ENCODE data around the gene RUFY4. TPM values are rescaled to one million over a fixed set of nuclear protein-coding genes. Genes with fewer than 3 reads are reported as not detected.
"Not testable (repeated sequence)": the region's sequence is repeated elsewhere in the genome, so short reads cannot be mapped to it uniquely, and the experiment has no call there.

Gene RUFY4
- total RNA-seq, 1 donor from 2014 or later = not detected

GRCh38 chr2:218079943-218080913 lies 11.2 kb downstream of the RUFY4 start:
- DNase-seq (ENCODE audit: low spot score in 2 of 2) (no peak), FAIRE-seq (no peak)

DNA sequence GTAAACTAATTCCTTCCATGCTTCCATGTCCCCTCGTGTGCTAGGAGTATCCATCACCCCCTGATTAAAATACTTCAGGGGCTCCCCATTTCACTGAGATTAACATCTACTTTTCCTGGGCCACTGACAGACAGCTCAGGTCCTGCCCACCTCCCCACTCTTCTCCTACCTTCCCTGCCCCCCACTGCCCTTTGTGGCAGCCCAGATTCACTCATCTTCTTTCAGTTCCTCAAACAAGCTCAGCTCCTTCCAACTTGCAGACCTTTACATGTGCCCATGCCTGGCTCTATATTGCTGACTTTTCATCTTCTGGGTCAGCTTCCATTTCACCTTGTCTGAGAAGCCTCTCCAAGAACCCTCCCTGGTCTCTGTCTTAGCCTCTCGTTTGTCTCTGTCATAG lies 12.0 kb downstream of the RUFY4 start:
- no peak for DNase-seq (ENCODE audit: low spot score in 2 of 2)
- FAIRE-seq = no peak

DNA sequence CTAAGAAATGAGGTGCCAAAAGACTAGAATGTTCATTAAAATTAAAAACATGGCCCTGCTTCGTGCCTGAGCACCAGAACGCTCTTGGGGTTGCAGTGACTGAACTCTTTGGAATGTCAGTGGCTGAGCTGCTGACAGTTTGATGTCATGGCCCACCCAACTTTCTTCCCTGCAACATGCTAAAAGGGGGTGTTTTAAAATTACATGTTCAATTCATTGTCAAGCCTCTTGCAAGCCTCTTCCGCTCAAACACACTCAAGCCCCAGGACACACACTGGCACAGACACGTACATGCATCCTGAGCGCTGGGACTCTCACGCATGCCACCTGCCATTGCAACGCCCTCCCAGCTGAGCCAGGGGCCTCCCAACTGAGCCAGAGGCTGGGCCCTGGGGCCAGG lies 12.6 kb downstream of the RUFY4 start:
- no peak for DNase-seq (ENCODE audit: low spot score in 2 of 2)
- no peak for FAIRE-seq

GRCh38 chr2:218082586-218083351 lies 13.7 kb downstream of the RUFY4 start:
- DNase-seq (ENCODE audit: low spot score in 2 of 2) = no peak
- FAIRE-seq = no peak

DNA sequence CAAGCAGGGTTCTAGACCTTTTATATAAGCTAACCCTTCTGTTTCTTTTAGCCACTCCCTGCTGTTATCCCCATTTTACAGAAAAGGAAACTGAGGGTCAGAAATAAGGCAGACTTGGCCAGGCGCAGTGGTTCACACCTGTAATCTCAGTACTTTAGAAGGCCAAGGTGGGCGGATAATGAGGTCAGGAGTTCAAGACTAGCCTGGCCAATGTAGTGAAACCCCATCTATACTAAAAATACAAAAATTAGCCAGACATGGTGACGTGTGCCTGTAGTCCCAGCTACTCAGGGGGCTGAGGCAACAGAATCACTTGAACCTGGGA lies 14.3 kb downstream of the RUFY4 start:
- FAIRE-seq = no peak

DNA sequence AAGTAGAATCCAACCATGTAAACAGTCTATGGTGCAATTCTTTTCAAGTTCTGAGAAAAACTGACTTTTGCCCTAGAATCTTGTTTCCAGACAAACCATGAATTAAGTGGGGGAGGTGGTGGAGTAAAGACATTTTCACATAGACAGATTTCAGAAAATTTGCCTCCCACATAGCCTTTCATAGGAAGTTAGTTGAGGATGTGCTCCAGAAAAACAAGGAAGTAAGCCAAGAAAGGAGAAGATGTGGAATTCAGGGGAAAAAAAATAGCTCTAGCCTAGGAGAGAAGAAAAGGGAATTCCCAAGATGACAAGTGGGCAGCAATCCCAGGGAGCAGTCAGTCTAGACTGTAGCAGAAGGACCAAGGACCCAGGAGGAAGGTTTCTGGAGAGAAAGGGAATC lies 17.4 kb downstream of the RUFY4 start:
- DNase-seq (ENCODE audit: low spot score in 2 of 2) (no peak), FAIRE-seq (no peak)

More for the DNA sequence above, 14.3 kb downstream of the RUFY4 start:
- no peak for DNase-seq (ENCODE audit: low spot score in 2 of 2)

GRCh38 chr2:218089259-218089658 lies 20.2 kb downstream of the RUFY4 start:
- FAIRE-seq = no peak
- DNase-seq (ENCODE audit: low spot score in 2 of 2) = no peak

DNA sequence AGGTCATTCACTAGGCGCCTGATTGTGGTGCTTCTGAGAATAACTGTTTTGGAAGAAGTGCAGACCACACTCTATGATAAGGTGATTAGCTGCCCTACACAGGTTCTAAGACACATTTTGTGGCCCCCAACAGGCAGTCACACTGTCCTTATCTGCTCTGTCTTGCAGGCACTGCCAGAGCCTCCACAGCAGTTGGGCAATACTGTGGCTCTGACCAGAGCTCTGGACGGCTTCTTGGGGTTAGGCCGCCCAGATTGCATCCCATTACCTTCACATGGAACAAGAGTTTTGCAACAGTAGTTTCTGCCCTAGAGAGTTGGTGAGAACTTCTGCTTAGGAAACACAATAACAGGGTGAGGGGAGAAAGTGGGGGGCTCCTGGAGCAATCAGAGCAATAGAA lies 22.7 kb downstream of the RUFY4 start:
- DNase-seq (ENCODE audit: low spot score in 2 of 2) = no peak
- no peak for FAIRE-seq

DNA sequence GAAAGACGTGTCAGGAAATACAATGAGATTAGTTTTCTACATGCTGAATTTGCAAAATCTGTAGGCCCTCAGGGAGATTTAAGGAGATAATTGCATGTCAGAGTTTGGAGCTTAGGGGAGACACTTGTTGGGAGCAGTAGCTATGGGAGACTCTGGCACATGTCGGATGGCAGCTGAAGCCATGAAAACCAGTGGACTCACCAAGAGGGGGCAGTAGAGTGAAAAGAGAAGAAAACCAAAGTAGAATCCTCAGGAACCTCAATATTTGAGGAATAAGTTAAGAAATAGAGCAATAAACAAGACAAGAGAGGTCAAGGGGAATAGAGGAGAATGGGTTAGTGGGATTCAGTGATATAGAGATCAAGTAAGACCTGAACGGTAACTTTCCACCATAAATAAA lies 24.8 kb downstream of the RUFY4 start:
- no peak for DNase-seq (ENCODE audit: low spot score in 2 of 2)
- no peak for FAIRE-seq

- DNase-seq (ENCODE audit: low spot score in 2 of 2) (no peak), FAIRE-seq (no peak)
Measured at GRCh38 chr2:218095853-218096252, 26.8 kb downstream of the RUFY4 start.

DNA sequence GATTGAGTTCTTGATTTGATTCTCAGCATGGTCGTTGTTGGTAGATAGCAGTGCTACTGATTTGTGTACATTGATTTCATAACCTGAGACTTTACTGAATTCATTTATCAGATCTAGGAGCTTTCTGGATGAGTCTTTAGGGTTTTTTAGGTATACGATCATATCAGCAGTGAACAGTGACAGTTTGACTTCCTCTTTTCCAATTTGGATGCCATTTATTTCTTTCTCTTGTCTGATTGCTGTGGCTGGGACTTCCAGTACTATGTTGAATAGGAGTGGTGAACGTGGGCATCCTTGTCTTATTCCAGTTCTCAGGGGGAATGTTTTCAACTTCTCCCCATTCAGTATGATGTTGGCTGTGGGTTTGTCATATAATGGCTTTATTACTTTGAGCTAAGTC lies 28.9 kb downstream of the RUFY4 start:
- no peak for DNase-seq (ENCODE audit: low spot score in 2 of 2)
- FAIRE-seq = no peak

- not testable (repeated sequence) for FAIRE-seq; DNase-seq (ENCODE audit: low spot score in 2 of 2)
Measured at GRCh38 chr2:218108834-218109233, 39.8 kb downstream of the RUFY4 start.

DNA sequence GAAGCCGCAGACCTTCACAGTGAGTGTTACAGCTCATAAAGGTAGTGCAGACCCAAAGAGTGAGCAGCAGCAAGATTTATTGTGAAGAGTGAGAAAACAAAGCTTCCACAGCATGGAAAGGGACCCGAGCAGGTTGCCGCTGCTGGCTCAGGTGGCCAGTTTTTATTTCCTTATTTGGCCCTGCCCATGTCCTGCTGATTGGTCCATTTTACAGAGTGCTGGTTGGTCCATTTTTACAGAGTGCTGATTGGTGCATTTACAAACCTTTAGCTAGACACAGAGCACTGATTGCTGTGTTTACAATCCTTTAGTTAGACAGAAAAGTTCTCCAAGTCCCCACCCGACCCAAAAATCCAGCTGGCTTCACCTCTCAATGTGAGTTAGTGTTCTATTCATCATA lies 52.7 kb downstream of the RUFY4 start:
- FAIRE-seq; DNase-seq (ENCODE audit: low spot score in 2 of 2): not testable (repeated sequence)

DNA sequence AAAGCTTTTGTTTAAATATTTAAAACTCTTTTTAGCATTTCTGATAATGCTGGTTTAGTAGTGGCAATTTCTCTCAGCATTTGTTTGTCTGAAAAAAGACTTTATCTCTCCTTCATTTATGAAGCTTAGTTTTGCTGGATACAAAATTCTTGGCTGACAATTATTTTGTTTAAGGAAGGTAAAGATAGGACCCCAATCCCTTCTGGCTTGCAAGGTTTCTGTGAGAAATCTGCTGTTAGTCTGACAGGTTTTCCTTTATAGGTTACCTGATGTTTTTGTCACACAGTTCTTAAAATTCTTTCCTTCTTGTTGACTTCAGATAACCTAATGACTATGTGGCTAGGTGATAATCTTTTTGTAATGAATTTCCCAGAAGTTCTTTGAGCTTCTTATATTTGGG lies 53.2 kb downstream of the RUFY4 start:
- not testable (repeated sequence) for FAIRE-seq; DNase-seq (ENCODE audit: low spot score in 2 of 2)

DNA sequence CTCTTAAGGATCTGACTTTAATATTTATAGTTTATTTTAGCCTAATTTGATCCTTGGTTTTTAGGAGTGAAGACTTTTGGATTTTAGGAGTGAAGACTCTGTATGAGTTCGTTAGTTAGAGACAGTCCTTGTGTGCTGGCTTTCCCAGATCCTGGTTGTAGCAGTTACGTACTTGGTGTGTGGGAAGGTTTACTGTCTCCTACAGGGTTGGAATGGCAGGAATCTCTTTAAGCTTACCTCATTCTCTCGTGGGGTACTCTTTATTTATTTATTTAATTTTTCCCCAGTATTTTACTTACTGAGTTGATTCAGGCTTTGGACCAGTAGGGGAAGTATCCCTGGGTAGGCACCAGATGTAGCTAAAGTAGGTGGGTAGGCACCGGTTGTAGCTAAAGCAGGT lies 54.9 kb downstream of the RUFY4 start:
- DNase-seq (ENCODE audit: low spot score in 2 of 2) = no peak
- FAIRE-seq = no peak

DNA sequence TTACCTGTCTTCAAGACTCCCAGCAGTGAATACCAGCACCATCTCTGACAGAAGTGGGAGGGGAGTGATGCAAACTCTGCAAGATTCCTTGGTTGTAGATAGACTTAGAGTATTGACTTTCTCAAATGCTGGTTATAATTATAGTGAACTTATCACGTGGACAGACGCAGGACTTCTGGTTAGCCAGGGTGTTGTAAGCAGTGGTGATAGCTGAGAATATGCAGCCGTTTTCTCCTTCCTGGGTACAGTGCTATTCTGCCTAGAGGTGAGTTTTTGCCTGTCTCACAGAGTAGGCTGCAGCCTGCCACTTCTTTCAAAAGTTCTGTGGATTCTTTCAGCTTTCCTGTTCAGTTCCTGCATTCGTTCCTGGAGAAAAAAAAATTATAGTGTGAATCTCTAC lies 56.0 kb downstream of the RUFY4 start:
- DNase-seq (ENCODE audit: low spot score in 2 of 2) (no peak), FAIRE-seq (no peak)

GRCh38 chr2:218125626-218126080 lies 56.6 kb downstream of the RUFY4 start, which contains the start of gene CXCR2:
Gene CXCR2 (plus strand): TSS chr2:218126028. CDS start chr2:218134802, 8,774 bp downstream.
- FAIRE-seq (no peak), DNase-seq (ENCODE audit: low spot score in 2 of 2) (no peak)

- DNase-seq (ENCODE audit: low spot score in 2 of 2) (no peak), FAIRE-seq (no peak)
Measured at GRCh38 chr2:218127929-218128455, 58.9 kb downstream of the RUFY4 start.

DNA sequence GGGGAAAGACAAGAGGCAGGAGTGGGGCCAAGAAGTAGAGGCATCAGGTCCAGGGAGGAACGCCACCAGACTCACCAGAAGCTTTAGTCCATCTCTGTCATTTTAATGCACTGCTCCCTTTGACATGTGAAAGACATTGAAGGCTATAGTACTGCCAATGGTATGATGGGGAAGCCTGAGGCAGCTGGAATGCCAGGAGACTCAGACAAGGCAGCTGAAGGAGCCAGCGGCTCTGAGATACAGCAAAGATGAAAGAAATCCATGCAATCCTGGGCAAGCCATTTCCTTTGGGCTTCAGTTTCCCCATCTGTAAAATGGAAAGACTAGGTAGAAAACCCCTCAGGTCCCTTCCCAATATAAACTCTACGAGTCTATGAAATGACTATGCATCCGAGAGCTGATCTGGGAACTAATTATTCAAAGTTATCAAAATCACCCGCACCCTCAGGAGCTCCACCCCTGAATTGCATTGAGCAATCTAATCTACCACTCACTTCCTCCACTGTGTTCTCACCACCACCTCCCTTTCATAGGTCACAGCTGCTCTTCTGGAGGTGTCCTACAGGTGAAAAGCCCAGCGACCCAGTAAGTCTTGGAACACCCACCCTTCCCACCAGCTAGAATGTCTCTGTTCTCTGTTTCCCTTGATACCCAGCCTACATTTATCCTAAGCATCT lies 59.9 kb downstream of the RUFY4 start:
- no peak for DNase-seq (ENCODE audit: low spot score in 2 of 2)
- no peak for FAIRE-seq

DNA sequence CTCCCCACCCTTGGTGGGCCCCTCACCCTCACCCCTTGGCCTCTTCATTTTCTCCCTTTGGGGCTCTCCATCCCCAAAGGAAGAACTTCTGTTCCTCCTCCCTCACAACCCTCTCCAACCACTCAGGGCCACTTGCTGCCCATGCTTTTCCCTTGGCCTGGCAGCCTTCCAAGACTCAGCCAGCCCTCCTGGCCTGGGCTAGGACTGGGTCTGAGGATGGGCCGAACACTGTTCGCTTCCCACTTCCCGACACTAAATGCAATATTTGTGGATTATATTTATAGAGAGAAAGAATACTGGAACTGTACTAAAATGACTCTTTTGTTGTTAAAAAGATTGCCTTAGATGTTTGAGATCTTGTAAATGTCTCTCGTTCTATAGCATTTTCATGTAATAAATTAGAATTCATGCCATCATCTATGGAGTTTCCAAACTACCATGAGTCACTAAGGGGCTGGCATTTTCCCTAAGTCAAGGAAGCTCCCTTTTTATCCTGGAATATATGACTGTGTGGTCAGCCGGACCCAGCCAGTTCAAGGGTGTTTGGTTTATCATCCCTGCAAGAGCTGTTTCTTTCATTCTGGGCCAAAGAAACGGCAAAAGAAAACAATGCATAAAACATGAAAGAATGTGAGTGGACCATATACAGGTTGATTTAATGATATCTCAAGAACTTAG lies 60.5 kb downstream of the RUFY4 start:
- no peak for DNase-seq (ENCODE audit: low spot score in 2 of 2)
- FAIRE-seq = no peak
